ENCODE results near the gene HSPA1L.
"Not testable (repeated sequence)": the region's sequence is repeated elsewhere in the genome, so short reads cannot be mapped to it uniquely, and the experiment has no call there.

GRCh38 chr6:31801031-31801927 lies 13.8 kb downstream of the HSPA1L start:
- TF ChIP-seq REST (tag by site-specific recombination; IDR thresholded peaks at IDR 0.05); ZBTB21 (tag by site-specific recombination; IDR thresholded peaks at IDR 0.05); CTCF (tag by site-specific recombination; IDR thresholded peaks at IDR 0.05); ZNF416 (tag by site-specific recombination; IDR thresholded peaks at IDR 0.05); TSHZ1 (tag by site-specific recombination; IDR thresholded peaks at IDR 0.05; ENCODE audit: borderline replicate concordance); EGR2 (tag by site-specific recombination; IDR thresholded peaks at IDR 0.05; ENCODE audit: low read depth); ZNF830 (tag by site-specific recombination; IDR thresholded peaks at IDR 0.05; ENCODE audit: low read depth); ZNF561 (tag by site-specific recombination; IDR thresholded peaks at IDR 0.05; ENCODE audit: borderline replicate concordance): not testable (repeated sequence)

Measured in HEK293 (cell line).